GM19351 (cell line): ENCODE results near the gene MYO7B.

Experiments used
- ATAC-seq: cut with Tn5 transposase; IDR thresholded peaks from one replicate; pipeline ENCODE4 v1.9.1; 2021; ENCODE audit warnings: mild to moderate bottlenecking, moderate library complexity; ENCODE audit not compliant: unreplicated experiment

Gene MYO7B

DNA sequence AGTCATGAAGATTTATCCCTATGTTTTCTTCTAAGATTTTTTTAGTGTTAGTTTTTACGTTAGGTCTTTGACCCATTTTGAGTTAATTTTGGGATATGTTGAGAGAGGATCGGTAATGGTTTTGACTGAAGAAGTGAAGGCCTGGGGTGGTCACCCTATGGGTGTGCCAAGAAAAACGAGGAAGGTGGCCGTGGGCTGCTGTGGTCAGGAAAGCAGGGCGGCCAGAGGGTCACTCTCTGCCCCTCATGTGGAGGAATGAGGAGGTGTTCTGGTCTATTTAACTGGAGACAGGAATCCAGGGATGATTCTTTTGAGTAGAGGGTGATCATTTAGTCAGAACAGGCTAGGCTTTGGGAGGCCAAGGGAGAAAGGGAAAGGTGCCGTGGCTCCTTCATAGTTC lies 50.7 kb downstream of the MYO7B start:
- ATAC-seq: no peak

DNA sequence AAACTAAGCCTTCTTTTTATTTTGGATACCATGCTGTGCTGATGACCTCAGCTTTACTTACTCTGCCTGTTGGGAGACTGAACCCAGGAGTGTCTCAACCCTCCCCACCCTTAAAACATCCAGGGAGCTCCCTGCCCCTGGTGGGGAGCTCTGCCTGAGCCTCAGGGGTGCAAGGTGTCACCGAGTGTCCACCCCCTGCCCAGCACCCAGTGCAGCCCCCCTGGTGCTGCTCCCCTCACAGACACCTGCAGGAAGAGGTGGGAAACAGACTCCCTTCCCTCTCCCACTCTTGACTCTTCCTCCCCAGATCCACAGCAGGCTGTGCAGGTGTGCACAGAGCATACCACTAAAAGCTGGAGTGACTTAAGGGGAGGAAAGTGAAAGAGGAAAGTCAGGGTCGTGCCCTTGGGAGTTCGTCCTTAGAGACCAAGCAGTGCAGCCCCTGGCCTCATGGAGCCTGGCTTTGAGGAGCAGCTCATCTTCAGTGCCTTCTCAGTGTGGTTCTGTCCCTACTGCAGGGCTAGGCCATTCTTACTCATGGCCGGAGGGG lies 51.3 kb downstream of the MYO7B start:
- no peak for ATAC-seq

DNA sequence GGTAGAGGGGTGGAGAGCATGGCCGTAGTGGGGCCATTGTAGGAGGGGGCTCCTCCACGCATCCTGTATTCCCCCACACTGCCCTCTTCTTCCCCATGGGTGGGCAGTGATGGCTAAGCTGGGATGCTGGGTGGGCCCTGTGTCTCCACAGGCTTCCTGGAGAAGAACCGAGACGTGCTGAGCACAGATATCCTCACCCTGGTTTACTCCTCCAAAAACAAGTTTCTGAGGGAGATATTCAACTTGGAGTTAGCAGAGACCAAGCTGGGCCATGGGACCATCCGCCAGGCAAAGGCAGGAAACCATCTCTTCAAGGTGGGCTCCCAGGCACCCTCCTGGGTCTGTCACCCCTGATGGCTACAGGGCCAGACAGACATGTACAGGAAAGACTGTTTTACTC lies 52.8 kb downstream of the MYO7B start:
- no peak for ATAC-seq

DNA sequence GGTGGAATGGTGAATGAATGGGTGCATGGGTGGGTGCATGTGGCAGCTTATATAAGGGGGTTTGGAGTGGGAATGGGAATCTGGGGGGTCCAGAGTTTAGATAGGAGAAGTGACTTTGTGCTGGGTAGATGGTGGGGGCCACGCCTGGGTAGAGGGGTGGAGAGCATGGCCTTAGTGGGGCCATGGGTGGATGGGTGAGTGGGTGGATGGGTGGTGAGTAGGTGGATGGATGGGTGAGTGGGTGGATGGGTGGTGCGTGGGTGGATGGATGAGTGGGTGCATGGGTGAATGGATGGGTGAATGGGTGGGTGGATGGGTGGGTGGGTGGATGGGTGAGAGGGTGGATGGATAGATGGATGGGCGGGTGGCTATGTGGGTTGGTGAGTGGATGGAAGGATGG lies 53.9 kb downstream of the MYO7B start:
- no peak for ATAC-seq

DNA sequence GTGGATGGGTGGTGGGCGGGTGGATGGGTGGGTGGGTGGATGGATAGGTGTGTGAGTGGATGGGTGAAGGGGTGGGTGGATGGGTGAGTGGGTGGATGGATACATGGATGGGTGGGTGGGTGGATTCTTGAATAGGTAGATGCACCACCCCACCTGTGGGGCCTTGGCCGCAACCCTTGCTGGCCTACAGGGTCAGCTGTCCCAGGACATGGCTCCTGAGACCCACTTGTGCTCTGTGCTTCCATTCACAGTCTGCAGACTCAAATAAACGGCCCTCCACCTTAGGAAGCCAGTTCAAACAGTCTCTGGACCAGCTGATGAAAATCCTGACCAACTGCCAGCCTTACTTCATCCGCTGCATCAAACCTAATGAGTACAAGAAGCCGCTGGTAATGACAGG lies 54.4 kb downstream of the MYO7B start:
- no peak for ATAC-seq

DNA sequence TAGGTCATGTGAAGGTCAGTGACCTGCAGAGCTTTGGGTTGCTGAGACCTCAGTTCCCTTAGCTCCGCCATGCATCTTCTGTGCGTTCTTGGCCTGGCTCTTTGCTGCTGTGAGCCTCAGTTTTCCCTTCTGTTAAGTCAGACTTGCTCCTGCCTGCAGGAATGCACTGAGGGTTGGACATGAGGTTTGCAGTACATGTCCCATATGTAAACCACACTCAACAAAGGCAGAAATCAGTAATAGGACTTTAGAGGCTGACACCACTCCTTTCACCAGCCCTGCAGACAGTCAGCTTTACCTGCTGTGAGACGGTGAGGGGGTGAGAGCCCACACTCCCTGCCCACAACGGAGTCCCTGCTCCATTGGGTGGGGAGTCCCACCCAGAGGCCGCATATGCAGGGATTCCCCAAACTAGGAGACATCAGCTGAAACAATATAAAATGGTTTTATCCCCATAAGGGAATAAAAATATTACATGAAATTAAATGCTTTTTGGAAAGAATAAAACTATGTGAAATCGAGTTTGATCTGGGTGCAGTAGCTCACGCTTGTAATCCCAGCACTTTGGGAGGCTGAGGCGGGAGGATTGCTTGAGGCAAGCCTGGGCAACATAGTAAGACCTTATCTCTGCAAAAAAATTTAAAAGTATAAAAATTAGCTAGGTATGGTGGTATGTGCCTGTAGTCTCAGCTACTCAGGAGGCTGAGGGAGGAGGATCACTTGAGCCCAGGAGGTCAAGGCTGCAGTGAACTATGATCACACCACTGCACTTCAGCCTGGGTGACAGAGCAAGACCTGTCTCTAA lies 55.1 kb downstream of the MYO7B start:
- no peak for ATAC-seq

DNA sequence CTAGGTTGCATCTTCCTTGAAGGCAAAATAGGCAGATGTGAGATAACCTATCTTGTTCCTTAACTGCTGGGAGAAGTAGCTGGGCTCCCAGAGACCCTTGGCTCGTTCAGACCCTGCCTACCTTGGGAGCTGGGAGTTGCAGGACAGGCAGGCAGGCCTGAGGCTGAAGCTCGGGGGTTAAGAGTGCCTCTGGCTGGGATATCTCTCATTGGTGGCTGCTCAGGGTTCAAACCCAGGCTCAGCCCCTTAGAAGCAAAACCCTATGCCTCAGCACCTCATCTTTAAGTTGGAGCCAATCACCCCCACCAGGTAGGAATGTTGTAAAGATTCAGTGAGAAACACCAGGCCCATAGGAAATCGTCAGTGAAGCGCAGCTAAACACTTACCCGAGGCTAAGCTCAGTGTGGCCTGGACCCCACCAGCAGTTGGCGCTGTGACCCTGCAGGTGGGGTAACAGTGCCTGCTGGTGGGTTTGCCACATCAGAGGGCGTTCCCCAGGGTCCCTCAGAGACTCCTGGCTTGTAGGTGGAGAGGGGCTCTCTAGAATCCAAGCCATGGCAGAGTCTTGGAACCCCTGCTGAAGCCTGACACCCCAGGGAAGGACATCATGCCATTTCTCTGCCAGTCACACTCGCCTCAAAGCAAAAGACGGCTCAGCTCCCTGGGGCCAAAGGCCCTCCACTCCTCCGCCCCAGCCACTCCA lies 55.9 kb downstream of the MYO7B start:
- peak; percentile 81 for ATAC-seq

DNA sequence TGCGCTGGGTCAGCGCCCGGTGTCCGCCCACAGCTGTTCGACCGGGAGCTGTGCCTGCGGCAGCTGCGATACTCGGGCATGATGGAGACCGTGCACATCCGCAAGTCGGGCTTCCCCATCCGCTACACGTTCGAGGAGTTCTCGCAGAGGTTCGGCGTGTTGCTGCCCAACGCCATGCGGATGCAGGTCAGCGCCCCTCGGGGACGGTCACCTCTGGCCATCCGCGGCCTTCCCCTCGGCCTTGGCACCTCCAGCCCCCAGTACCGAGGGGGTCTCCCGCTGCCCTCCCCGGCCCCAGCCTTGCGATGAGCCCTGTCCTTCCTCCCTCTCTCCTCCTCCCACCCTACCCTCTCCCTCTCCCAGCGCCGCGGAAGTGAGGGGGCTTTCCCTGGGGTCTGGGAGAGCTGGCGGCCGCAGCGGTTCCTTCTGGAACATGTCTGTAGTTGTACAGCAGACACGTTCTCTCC lies 57.3 kb downstream of the MYO7B start:
- ATAC-seq: no peak

DNA sequence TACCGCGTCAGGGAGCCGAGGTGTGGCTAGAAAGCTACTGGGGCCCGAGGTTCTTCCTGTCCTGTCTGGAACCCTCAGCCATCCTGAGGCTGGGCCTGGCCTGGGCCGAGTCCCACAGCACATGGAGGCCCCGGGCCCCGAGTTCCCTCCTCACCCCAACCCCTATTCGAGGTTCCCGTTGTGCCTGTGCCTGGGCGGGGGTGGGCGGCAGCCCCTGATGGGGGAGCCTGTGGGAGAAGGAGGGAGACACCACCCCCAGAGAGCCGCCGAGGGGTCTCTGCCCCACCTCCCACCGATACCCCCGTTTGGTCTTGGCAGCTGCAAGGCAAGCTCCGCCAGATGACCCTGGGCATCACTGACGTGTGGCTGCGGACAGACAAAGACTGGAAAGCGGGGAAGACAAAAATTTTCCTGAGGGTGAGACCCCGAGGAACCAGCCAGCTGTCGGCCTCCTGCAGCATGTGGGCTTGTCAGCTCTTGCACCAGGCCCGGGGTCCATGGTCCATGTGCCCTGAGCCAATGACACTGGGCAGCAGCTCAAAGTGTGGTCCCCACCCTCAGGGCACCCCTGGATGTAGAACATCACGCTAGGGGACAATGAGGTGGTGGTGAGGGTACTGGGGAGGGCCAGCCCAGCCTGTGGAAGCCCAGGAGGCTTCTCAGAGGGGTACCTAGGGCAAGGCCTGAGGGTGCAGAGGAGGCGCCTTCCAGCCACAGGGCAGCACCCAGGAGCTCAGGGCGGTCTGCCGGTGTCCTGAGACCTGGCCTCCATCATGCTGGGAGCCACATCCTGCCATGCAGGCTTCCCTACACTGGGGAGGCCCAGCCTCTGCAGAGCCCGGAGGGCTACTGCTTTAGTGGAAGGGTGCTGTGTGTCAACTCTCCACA lies 58.0 kb downstream of the MYO7B start:
- no peak for ATAC-seq

DNA sequence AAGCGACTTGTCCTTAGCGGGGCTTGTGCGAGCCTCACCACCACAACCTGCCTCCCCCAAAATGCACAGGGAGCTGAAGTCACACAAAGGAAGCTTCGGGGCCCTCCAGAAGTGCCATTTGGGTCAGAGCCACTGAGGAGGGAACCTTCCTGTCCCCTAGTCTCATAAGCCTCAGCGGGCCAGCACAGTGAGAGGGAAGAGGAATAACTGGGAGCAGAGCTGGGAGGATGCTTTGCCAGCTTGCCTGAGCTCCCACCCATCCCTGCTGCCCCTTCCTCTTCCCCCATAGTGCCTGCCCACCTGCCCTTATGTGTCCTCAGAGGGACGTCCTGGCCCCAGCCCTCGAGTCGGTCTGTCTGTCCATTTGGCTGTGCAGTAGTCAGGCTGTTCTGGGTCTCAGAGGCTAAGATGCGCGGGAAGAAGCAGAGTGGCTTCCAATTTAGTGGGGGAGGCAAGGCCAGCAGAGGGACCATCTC lies 58.7 kb downstream of the MYO7B start:
- no peak for ATAC-seq

DNA sequence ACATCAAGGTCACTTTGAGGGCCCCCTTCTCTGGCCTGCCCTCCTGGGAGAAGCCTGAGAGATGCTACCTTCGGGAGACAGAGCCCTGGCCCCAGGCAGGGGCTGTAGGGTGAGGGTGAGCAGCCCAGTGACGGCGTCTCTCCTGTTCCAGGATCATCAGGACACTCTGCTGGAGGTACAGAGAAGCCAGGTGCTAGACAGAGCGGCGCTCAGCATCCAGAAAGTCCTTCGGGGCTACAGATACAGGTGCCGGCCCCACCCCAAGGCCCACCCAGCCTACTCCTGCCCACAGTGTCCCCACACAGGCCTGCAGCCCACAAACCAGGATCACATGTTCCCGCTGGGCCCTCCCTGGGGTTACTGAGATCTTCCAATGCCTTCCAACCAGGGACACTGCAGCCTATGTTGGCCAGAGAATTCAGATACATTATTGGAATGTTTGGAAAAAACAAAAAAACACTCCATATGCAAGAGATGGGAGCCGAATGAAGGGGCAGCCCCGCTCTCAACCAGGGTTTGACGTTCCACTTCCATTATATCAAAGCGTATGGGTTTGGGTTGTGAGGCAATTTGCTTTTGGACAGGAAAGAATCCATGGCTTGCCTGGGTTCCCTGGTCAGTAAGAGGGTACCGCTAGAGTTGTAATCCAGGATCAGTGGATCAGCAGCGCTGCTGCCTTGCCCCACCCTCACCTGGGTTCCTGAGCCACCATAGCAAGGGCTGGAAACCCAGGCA lies 61.0 kb downstream of the MYO7B start:
- ATAC-seq: no peak

DNA sequence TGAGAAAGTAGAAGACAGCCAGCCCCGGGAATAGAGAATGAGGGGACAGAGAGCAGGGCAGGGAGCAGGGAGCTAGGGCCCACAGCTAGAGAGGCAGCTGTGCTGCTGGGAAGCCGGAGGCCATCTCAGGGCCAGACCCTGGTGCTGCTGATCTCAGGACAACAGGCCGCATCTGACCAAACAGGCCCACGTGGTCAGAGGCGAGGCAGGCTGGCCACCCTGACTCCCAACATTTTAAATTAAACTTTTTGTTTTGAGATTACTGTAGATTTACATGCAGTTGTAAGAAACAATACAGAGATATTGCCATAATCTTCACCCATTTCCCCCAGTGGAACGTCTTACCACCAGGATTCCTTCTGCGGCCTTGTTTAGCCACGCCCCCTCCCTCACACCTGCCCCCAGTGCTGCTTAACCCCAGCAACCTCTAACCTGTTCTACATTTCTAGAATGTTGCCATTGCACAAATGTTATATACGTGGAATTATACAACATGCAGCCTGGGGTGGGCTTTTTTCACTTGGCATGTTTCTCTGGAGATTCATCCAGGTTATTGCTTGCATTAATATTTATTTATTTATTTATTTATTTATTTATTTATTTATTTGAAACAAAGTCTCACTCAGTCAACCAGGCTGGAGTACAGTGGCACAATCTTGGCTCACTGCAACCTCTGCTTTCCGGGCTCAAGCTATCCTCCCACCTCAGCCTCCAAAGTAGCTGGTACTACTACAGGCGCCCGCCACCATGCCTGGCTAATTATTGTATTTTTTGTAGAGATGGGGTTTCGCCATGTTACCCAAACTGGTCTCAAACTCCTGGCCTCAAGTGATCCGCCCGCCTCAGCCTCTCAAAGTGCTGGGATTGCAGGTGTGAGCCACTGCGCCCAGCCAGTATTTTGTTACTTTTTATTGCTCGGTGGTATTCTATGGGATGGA lies 61.8 kb downstream of the MYO7B start:
- ATAC-seq: no peak

DNA sequence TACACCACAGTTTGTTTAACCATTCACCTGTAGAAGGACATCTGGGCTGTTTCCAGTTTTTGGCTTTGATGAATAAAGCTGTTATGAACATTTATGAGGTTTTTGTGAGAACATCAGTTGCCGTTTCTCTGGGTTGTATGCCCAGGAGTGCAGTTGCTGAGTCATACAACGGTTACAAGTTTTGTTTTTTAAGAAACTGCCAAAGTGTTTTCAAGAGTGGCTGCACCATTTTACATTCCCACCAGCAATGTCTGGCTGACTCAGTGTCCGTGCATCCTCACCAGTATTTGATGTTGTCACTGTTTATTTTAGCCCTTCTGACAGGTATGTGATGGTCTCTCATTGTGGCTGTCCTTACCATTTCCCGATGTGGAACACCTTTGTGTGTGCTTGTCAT lies 62.5 kb downstream of the MYO7B start:
- ATAC-seq: no peak

DNA sequence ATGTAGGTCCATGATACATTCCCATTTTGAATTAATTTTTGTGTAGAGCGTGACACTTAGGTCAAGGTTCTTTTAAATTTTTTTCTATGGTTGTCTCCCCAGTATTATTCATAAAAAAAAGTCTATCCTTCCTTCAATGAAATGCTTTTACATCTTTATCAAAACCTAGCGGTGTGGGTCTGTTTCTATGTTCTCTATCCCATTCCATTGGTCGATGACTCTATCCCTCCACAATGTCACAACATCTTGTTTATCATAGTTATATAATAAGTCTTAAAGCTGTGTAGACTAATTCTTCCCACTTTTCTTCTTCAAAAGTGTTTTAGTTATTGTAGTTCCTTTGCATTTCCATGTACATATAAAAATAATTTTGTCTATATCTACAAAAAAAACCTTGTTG lies 63.2 kb downstream of the MYO7B start:
- ATAC-seq: no peak

DNA sequence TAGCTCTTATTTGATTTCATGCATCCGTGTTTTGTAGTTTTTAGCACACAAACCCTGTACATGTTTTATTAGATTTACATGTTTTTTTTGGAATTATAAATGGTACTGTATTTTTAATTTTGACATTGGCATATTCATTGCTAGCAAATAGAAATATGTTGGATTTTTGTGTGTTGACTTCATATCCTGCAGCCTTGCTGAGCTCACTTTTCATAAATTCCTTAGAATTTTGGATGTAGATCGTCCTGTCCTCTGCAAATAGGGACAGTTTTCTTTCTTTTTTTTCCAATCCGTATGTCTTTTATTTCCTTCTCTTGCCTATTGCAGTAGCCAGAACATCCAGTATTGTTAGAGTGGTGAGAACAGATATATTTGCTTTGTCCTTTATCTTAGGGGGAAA lies 63.7 kb downstream of the MYO7B start:
- ATAC-seq: no peak

DNA sequence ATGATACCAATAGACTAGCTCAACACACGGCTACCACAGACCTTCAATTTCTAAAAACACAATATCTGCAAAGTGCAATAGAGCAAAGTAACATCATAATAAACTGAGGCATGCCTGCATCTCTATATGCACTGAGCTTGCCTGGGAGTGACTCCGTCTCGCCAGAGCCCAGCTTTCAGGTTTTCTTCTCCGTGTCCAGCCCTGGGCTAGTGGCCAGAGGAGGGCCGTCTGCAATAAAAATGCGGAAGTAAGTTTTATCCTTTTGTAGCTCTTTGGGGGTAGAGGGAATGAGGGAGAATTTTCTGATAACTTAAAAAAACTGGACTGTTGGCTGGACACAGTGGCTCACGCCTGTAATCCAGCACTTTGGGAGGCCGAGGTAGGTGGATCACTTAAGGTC lies 69.5 kb downstream of the MYO7B start:
- no peak for ATAC-seq

DNA sequence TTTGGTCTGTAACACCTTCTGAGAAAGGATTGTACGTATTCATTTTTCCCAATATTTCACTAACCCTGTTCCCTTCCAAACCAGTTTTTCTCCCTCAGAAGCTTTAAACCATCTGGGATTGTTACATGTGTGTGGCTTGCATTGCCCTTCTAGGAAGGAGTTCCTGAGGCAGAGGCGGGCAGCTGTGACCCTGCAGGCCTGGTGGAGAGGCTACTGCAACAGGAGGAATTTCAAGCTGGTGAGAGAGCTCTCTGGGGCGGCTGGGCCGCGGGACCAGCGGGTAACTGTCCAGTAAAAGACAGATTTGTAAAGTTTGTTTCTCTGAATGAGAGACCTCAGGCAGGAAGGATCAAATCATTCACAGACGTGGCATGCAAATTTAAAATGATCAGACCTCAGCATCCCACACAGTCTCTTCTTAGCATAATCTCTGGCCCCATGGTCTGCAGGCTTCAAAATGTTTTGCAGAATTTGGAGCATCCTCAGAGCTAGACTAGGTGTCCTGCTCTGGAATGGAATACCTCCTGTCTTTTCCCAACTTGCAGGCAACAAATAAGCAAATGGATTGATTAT lies 70.3 kb downstream of the MYO7B start:
- no peak for ATAC-seq

DNA sequence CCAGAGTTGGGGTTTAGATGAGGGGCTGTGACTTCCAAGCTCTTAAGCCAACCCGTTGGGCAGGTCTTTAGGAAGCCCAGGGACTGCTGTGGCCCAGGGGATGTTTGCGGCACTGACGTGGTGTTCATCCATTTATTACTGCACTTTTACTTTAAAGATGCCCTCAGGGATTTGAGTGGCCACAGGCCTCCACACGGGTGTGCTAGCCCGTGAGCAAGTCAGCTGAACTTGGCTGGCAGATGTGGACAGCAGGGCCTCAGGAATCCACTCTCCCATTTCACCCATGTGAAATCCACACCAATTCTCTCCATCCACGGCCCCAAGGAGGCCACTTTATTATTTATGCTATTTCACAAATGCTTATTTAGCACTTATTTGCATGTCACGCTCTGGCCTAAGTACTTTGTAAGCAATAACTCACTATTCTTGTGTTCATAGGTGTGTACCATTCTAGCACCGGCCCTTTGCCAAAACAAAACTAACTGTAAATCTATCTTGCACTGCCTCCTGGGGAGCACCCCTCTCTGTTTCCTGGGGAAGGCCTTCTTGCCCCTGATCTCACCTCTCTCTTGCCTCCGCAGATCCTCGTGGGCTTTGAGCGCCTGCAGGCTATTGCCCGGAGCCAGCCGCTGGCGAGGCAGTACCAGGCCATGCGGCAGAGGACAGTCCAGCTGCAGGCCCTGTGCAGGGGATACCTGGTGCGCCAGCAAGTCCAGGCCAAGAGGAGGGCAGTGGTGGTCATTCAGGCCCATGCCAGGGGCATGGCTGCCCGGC lies 71.3 kb downstream of the MYO7B start:
- ATAC-seq: no peak
